Stimulated activated CD4-positive, alpha-beta T cell treated with anti-CD3 and anti-CD28 coated beads, Interleukin-4, amount 100 ng/mL, for 1 hour (primary cell): ENCODE data around the gene SLC25A5.
"Not testable (repeated sequence)": the region's sequence is repeated elsewhere in the genome, so short reads cannot be mapped to it uniquely, and the experiment has no call there.

Experiments used
- DNase-seq: peaks from one replicate; pipeline ENCODE4 v3.0.0-alpha.2; 2020

The SLC25A5 gene

DNA sequence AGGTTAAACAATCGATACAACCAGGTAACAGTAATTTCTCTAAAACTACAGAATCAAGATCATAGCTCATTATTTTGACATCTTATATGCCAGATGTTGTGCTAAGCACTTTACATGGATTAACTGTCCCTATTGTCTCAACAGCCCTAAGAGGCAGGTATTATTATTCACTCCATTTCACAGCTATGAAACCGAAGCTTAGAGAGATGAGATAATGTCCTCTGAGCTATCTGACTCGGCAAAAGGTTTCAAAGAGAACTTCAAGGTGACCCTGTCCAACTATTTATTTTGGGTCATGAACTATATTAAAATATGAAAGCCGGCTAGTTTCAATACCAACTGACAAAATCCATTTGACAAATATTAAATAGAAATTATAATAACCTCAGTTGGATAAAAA lies 10.3 kb downstream of the SLC25A5 start:
- no peak for DNase-seq

DNA sequence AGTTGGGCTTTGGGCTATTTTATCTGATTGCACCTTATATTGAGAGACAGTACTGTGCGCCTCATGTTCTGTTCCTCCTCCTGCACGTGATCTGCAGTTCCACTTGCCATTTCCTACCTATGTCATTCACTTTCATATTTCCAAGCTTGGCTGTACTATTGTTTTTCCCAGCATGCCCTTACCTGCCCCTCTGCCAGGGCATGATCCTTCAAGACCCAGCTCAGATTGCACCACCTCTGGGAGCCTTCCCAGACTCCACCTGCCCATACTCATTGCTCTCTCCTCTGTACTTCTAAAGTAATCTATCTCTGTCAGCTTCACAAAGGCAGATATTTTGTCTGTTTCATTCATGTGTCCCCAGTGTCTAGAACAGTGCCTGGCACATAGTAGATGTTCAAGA lies 11.6 kb downstream of the SLC25A5 start:
- no peak for DNase-seq

DNA sequence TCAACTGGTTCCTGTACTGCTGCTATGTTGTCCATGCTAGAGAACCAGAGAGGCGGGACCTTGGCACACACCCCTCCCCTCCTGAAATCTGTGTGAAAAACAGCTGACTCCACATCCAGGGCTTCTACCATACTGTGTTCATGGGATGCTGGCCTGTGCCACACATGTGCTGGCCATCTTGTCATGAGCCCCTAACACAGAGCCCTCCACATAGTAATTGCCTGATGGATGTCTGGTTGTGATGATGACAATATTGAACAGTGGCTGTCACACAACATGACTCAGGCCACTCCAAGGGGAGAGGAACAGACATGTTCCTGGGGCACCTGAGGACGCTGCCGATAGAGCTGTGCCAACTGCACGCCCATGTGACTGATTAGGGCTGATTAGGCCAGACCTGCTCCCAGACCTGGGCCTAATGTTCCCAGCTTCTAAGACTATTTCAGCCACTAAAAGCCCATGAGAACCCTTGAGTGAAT lies 13.1 kb downstream of the SLC25A5 start:
- no peak for DNase-seq

DNA sequence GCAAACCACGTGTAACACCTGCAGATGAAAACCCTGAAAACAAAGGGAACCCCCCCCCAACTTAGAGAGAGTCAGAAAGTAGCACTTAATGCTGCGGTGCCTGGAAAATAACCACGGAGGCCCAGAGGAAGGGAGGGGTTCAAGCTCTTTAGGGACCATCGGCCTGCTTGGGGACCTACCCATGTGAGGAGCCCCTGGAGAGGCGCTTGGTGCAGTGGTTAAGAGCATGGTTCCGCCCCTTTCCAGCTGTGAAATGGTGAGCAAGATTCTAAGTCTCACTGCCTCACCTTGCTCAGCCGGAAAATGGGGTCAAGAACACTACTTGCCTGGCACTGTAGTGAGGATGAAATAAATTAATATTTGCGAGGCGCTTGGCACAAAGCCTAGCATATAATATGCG lies 13.8 kb downstream of the SLC25A5 start:
- DNase-seq, result no peak

DNA sequence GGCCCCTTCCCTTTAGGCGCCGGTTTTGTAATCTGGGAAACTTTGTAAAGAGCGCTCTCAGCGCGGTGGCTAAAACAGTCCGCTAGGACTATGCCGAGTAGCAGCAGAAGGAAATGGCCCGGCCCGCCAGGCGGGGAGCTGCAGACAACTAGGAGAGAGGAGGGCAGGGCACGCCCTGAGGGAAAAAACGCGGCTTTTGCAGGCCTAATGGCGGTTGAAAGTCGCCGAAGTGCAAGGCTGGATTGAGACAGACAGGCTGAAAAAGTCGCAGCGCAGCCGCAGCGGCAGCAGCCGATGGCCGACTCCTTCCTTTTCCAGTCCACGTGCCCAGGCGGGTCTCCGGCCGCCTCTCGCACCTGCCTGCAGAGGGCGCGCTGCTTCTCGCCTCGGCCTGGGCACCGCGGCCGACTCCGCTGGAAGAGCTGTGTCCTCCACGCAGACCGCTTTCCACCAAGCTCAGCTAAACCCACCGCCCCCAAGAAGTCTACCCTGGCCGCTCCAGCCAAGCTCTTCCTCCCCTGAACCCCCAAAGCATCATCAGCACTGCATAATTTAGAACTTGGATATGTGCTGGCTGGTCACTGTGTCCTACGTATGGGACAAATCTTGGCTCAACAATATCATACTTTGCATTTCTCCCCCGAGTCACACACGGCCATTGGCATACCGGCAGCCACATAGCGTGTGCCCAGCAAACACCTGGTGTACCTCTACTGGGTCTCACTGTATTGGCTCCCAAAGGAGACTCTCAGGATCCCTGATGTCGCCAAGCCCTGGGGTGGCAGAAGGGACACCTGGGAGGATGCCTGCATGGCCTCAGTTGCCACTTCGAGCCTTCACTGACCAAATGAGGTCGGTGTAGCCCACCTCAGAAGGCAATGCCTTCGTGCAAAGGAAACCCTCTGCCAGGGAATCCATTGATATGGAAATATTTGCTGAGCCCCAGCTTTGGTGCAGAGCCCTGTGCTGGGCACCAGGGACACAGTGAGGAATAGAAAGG lies 14.5 kb downstream of the SLC25A5 start:
- DNase-seq, result peak; percentile 71

DNA sequence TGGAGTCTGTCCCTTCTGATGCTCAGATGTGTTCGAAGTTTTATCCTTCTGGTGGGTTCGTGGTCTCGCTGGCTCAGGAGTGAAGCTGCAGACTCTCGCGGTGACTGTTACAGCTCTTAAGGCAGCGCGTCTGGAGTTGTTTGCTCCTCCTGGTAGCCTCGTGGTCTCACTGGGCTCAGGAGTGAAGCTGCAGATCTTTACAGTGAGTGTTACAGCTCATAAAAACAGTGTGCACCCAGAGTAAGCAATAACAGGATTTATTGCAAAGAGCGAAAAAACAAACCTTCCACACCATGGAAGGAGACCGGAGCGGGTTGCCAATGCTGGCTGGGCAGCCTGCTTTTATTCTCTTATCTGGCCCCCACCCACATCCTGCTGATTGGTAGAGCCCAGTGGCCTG lies 18.5 kb downstream of the SLC25A5 start:
- DNase-seq, result no peak

DNA sequence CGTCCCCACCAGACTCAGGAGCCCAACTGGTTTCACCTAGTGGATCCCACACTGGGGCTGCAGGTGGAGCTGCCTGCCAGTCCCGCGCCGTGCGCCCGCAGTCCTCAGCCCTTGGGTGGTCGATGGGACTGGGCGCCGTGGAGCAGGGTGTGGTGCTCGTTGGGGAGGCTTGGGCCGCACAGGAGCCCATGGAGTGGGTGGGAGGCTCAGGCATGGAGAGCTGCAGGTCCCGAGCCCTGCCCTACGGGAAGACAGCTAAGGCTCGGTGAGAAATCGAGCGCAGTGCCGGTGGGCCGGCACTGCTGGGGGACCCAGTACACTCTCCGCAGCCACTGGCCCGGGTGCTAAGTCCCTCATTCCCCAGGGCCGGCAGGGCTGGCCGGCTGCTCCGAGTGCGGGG lies 19.5 kb downstream of the SLC25A5 start:
- not testable (repeated sequence) for DNase-seq

DNA sequence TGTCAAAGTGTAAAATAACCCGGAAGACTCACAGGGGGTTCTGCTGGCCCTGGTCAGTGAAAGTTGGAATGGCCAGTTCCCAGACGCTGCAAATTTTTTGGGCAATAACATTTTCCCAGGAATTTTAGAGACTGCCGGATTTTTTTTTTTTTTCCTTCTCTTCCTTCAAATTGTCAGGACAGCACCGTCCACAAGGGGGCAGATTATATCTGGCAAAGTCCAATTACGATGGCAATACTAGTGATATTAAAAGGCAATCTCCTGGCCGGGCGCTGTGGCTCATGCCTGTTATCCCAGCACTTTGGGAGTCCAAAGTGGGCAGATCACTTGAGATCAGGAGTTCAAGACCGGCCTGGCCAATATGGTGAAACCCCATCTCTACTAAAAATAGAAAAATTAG lies 20.5 kb downstream of the SLC25A5 start:
- peak; percentile 31 for DNase-seq

DNA sequence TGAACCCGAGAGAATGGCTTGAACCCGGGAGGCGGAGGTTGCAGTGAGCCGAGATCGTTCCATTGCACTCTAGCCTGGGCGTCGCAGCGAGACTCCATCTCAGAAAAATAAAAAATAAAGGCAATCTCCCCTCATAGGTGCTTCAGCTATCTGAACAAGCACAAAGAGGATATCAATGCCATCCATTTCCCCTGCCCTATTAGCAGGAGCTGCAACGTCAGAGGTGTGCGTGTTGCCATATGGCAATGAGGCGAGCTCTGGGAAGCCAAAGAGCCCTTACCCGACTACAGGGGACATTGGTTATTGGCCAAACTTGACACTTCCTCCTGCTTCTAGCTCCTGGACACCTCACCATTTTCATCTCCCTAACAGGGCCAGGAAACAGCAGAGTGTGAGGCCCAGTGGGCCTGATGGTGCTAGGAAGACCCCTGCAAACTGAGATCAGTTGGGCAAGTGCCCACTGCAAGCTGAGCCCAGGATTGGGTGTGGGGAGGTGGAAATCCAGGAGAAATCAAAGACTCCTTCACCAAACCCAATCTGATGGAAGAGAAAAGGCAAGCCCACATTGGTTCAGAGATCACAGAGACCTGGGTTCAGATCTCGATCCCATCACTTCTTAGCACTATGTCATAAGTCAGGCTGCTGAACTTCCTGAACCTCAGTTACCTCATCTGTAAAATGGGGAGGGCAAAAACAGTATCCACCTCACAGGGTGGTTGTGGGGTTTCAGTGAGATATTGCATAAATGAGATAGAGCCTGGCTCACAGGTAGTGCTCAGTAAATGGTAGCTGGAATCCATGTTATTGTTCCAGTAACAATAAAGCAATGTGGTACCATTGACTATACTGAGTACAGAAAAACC lies 21.2 kb downstream of the SLC25A5 start:
- DNase-seq, result no peak

DNA sequence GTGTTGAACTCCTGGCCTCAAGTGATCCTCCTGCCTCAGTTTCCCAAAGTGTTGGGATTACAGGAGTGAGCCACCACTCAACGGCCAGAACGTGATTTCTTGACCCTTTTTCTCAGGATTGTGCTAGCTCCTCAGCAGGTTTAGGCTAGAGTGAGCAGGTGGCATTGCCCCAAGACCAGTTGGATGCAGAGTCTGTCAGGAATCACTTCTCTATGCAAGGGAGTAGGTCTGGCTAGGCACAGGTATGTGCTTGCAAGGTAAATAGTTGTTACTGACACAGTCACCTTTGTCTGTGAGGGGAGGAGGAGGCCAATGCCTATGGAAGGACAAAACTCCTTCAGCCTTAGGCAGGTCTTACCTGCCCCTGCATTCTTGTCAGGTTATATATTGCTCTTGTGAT lies 24.2 kb downstream of the SLC25A5 start:
- DNase-seq, result no peak

DNA sequence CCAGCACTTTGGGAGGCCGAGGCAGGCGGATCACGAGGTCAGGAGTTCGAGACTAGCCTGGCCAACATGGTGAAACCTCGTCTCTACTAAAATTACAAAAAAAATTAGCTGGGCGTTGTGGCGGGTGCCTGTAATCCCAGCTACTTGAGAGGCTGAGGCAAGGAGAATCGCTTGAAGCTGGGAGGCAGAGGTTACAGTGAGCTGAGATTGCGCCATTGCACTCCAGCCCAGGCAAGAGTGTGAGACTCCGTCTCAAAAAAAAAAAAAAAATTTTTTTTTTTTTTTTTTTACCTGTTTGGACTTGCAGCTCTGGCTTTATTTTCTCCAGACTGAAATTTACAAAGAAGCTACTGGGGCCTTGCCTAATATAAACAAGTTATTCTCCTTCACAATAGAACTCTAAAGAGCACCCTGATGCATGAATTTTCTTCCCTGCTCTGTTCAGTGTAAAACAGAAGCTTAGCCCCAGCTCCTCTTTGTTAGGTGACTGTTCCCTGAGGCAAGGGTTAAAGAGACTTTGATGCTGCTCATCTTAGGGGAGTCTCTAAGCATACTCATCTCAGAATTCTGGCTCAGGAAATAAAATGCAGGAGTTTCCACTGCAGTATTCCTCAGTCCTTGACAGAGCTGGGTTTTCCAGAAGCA lies 25.7 kb downstream of the SLC25A5 start:
- DNase-seq, result not testable (repeated sequence)

DNA sequence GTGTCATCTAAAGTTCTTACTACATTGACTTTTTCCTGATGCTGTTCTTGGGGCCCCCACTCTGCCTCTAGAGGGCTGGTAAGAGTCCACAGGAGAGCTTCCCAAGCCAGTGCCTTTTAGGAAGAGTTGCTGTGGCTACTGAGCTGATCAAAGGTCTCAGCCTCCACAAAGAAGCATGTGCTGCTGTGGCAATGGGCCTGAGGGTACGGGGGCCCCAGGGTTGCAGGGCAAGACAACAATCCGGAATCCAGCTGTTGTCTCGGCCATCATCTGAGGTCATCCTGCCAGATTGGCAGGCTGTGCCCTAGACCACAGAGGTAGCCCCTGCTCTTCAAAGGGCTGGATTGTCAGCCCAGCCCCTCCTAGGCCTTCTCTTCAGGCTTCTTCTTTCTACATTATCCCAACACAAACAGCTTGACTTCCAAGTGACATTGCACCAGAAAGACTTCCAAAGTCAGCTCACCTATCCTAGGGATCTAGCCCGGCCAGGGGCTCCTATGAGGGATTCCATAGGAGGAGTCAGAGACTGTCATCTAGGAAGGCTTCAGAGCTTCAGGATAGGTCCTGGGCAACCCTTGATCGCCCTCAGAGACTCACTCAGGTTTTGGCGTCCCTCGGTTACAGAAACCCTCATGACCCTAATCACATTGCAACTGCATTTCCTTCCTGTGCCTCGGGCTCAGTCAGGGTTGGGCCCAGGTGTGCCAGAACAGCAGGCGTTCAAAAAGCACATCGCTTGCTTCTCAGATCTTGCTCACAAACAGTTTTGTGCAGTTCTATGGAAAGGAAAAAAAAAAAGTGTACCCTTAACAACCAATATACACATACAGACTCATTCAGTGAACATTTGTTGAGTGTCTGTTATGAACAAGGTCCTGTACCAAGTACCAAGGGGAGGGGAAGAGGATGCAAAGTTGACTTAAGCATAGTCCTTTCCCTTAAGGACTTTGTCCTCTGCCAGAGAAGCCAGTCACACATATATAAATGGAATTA lies 27.8 kb downstream of the SLC25A5 start:
- no peak for DNase-seq

DNA sequence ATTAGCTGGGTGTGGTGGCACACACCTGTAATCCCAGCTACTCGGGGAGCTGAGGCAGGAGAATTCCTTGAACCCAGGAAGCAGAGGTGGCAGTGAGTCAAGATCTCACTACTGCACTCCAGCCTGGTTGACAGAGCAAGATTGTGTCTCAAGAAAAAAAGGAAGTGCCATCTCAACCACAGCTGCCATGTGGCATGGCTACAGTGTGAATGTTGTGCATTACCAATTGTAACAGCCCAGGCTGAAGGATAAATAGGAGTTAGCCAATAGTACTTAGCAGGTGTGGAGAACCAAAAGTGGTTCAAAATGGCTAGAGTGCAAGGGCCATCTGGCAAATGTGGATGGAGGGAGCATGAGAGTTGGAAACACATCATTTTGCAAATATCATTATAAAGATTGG lies 28.9 kb downstream of the SLC25A5 start:
- no peak for DNase-seq

DNA sequence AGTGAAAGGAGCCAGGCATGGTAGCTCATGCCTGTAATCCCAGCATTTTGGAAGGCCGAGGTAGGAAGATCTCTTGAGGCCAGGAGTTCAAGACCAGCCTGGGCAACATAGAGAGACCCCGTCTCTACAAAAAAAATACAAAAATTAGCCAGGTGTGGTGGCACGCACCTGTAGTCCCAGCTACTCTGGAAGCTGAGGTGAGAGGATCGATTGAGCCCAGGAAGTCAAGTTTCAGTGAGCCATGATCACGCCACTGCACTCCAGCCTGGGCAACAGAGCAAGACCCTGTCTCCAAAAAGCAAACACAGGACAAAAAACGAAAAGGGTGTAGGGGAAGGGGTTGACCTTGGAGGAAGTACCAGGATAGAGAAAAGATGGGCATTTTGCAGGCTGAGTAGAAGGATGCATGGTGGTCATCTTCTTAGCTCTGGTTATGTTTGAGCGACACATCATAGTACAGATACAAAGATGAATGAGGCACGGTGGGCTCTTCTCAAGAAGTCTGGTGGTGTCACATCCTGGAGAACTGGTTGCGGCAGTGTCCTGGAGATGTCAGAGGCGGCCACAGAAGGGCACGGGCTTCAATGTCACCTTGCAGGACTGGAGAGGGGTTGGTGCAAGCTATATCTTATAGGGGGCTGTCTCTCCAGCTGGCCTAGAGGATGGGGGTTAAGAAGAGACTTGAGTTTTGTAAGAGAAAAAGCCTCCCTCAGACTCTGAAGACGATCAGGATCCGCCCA lies 32.0 kb downstream of the SLC25A5 start:
- no peak for DNase-seq

DNA sequence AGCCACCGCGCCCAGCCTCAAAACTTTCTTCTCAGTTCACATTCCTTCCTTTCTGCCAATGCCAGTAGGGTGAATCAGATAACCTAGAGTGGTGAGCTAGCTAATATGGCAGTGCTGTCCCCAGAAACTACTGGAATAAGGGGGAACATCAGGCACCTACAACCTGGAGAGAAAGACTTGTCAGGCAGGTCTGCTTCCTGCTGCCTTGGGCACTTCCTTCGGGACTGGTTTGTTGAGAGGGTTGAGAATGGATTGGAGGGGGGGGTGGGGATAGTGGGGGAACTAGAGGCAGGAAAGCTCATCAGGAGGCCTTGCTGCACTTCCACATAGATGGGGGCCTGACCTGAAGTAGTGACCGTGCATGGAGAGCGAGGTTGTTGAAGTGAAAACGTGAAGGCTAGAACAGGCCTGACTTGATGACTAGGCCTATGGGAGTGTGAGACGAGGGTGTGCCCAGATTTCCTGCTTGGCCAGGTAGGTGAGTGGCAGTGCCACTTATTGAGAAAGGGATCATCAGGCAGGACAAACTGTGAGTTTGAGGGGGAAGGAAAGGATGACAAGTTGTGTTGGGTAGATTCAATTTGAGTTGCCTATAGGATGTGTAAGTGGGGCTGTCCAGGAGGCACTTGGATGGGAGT lies 33.4 kb downstream of the SLC25A5 start:
- no peak for DNase-seq

DNA sequence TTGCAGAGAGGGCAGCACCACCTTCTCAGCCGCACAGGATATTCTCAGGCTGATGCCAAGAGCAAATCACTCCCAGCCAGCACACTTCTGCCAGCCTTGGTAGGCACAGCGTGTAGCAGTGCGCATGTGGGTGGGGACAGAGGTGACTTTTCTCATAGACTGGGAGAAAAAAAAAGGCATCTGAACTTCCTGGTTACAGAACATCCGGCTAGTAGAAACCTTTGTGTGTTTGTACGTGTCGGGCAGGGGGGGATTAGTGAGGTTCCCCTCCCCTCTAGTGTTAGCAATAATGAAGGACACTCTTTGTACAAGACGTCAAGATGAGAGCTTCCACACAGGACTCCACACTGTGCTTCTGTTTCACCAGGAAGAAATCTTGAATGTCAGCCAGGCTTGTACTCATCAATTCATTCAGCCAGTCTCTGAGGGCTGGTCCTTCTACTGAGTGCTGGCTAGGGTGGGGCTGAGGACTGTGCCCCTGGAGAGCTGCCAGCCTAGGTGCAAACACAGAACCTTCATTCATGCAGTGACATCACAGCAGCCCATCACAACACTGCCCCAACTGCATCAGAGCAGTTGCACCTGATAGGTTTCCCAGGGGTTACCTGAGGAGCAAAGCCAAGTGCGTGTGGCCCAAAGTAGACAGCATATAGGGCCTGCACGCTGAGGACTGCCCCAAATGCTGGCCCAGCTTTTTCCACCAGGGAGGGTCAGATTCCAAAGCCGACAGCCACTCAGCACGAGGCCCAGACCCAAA lies 34.7 kb downstream of the SLC25A5 start:
- no peak for DNase-seq

DNA sequence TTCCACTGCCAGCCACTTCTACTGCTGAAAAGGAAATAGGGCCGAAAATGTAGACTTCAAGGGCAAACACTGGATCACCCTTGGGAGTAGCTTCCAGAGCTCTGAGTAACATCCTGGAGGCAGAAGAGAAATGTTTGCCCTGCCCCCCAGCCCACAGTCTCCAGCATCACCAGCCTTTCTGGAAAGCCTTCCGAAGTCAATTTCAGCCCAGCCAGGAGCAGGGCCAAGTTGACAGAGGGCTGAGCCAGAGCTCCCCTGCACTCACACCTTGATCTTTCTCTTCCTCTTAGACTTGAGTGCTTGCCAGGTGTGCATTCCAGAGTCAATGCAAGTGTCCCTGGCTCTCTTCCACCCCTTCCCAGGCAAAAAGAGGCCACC lies 35.2 kb downstream of the SLC25A5 start:
- no peak for DNase-seq

DNA sequence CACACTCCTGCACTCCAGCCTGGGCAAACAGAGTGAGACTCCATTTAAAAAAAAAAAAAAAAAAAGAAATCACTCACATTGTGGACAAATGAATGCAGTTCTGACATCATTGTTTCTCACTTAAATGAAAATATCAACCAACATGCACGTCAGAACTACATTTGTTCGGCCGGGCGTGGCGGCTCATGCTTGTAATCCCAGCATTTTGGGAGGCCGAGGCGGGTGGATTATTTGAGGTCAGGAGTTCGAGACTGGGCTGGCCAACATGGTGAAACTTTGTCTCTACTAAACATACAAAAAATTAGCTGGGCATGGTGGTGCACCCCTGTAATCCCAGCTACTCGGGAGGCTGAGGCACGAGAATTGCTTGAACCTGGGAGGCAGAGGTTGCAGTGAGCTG lies 36.9 kb downstream of the SLC25A5 start:
- DNase-seq, result not testable (repeated sequence)

DNA sequence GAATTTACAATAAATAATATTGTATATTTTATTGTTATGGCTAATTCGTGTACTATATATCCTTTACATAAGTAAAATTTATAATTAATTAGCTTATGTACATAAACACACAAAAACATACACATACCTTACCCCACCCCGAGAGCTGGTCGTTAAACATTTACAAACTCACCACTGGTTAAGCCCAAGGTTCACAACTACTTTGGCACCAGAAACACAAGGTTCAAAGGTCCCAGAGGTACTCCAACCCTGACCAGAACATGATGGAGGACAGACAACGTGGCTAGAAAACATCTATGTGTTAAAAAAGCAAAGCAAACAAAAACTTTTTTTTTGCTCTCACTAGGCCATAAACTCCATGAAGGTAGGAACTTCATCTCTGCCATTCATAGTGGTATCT lies 37.7 kb downstream of the SLC25A5 start:
- no peak for DNase-seq

DNA sequence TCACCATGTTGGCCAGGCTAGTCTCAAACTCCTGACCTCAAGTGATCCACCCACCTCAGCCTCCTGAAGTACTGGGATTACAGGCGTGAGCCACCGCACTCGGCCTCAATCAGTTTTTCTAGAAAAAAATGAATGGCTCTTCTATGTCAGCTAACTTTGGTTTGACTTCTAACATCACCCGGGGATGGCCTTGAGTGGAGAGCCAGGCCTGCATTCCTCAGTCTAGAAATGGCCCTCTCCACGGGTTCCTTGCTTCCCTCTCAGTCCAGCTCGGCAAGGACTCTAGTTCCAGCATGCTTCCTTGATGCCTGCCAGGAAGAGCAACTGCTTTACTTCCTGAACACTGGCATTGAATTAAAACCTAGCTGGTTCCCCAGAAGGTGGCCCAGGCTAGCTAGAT lies 39.0 kb downstream of the SLC25A5 start:
- no peak for DNase-seq
